GM21526 (cell line): Measurements from ENCODE around the gene PKIB.
"Not testable (repeated sequence)": the region's sequence is repeated elsewhere in the genome, so short reads cannot be mapped to it uniquely, and the experiment has no call there.

Source experiments
- ATAC-seq: cut with Tn5 transposase; IDR thresholded peaks from one replicate; pipeline ENCODE4 v1.9.1; 2021; ENCODE audit warnings: moderate library complexity; ENCODE audit not compliant: unreplicated experiment, low FRiP score

PKIB gene

GRCh38 chr6:122620428-122620827 is 10.2 kb downstream of the PKIB start:
- no peak for ATAC-seq

- no peak for ATAC-seq
These were observed 10.7 kb downstream of the PKIB start for GRCh38 chr6:122620902-122621301.

GRCh38 chr6:122621638-122622037 is 11.4 kb downstream of the PKIB start:
- ATAC-seq: no peak

- ATAC-seq: no peak
These were observed 12.3 kb downstream of the PKIB start for GRCh38 chr6:122622479-122622878.

- no peak for ATAC-seq
These were observed 13.1 kb downstream of the PKIB start for GRCh38 chr6:122623279-122623678.

- no peak for ATAC-seq
These were observed 14.6 kb downstream of the PKIB start for GRCh38 chr6:122624853-122625252.

- ATAC-seq: no peak
These were observed 18.5 kb downstream of the PKIB start for GRCh38 chr6:122628714-122629113.

GRCh38 chr6:122631571-122632249 is 21.5 kb downstream of the PKIB start:
- ATAC-seq: no peak

GRCh38 chr6:122640366-122640765 is 30.2 kb downstream of the PKIB start:
- no peak for ATAC-seq

GRCh38 chr6:122641819-122642218 is 31.6 kb downstream of the PKIB start:
- no peak for ATAC-seq

- not testable (repeated sequence) for ATAC-seq
These were observed 32.4 kb downstream of the PKIB start for GRCh38 chr6:122642604-122643003.

- no peak for ATAC-seq
These were observed 35.1 kb downstream of the PKIB start for GRCh38 chr6:122645256-122645655.

- no peak for ATAC-seq
These were observed 37.6 kb downstream of the PKIB start for GRCh38 chr6:122647765-122648164.

GRCh38 chr6:122648726-122649125 is 38.5 kb downstream of the PKIB start:
- ATAC-seq: no peak

- ATAC-seq: no peak
These were observed 39.5 kb downstream of the PKIB start for GRCh38 chr6:122649701-122650100.

GRCh38 chr6:122650403-122650802 is 40.2 kb downstream of the PKIB start:
- no peak for ATAC-seq

- ATAC-seq: no peak
These were observed 40.8 kb downstream of the PKIB start for GRCh38 chr6:122651031-122651430.

GRCh38 chr6:122651604-122652003 is 41.4 kb downstream of the PKIB start:
- no peak for ATAC-seq

- no peak for ATAC-seq
These were observed 42.2 kb downstream of the PKIB start for GRCh38 chr6:122652431-122652830.

- ATAC-seq: no peak
These were observed 42.9 kb downstream of the PKIB start for GRCh38 chr6:122653094-122653493.

- ATAC-seq: no peak
These were observed 43.8 kb downstream of the PKIB start for GRCh38 chr6:122654012-122654411.

- no peak for ATAC-seq
These were observed 47.4 kb downstream of the PKIB start for GRCh38 chr6:122657601-122658000.

- ATAC-seq: no peak
These were observed 50.1 kb downstream of the PKIB start for GRCh38 chr6:122660296-122660695.
